CD4-positive, alpha-beta T cell treated with Interleukin-15 for 1 hour (primary cell): ENCODE results near the gene GPATCH1.
"Not testable (repeated sequence)": the region's sequence is repeated elsewhere in the genome, so short reads cannot be mapped to it uniquely, and the experiment has no call there.

Experiments
- DNase-seq: peaks from one replicate; pipeline ENCODE4 v3.0.0-alpha.2; 2020

The GPATCH1 gene

GRCh38 chr19:33124207-33125098 lies 43.5 kb downstream of the GPATCH1 start:
- DNase-seq: no peak

- DNase-seq: peak; percentile 50
These were observed 45.0 kb downstream of the GPATCH1 start for GRCh38 chr19:33125929-33126388.

- DNase-seq: not testable (repeated sequence)
These were observed 45.7 kb downstream of the GPATCH1 start for GRCh38 chr19:33126712-33127111.

- no peak for DNase-seq
These were observed 48.9 kb downstream of the GPATCH1 start for GRCh38 chr19:33129901-33130300.

GRCh38 chr19:33130433-33130832 lies 49.5 kb downstream of the GPATCH1 start:
- DNase-seq: no peak

- no peak for DNase-seq
These were observed 51.0 kb downstream of the GPATCH1 start, which contains the start of gene WDR88 for GRCh38 chr19:33132021-33132420. TSS of gene WDR88 (plus strand) at chr19:33132114. CDS start at chr19:33132170, 56 bp downstream.

- no peak for DNase-seq
These were observed 51.4 kb downstream of the GPATCH1 start for GRCh38 chr19:33132425-33132824.

GRCh38 chr19:33133438-33134031 lies 52.6 kb downstream of the GPATCH1 start:
- DNase-seq: no peak

GRCh38 chr19:33134571-33135041 lies 53.6 kb downstream of the GPATCH1 start:
- DNase-seq: peak; percentile 61

GRCh38 chr19:33139165-33139564 lies 58.2 kb downstream of the GPATCH1 start:
- DNase-seq: no peak

- peak; percentile 61 for DNase-seq
These were observed 63.0 kb downstream of the GPATCH1 start for GRCh38 chr19:33143897-33144405.

GRCh38 chr19:33146209-33146608 lies 65.2 kb downstream of the GPATCH1 start:
- DNase-seq: no peak

GRCh38 chr19:33147538-33147937 lies 66.6 kb downstream of the GPATCH1 start:
- no peak for DNase-seq

- DNase-seq: no peak
These were observed 70.0 kb downstream of the GPATCH1 start for GRCh38 chr19:33150852-33151518.

GRCh38 chr19:33152176-33152575 lies 71.2 kb downstream of the GPATCH1 start:
- DNase-seq: no peak

- not testable (repeated sequence) for DNase-seq
These were observed 71.6 kb downstream of the GPATCH1 start for GRCh38 chr19:33152625-33153024.

GRCh38 chr19:33154313-33154712 lies 73.3 kb downstream of the GPATCH1 start:
- not testable (repeated sequence) for DNase-seq

- DNase-seq: no peak
These were observed 75.4 kb downstream of the GPATCH1 start for GRCh38 chr19:33156334-33156733.

GRCh38 chr19:33157906-33158305 lies 76.9 kb downstream of the GPATCH1 start:
- DNase-seq: no peak

GRCh38 chr19:33158365-33158764 lies 77.4 kb downstream of the GPATCH1 start:
- no peak for DNase-seq

GRCh38 chr19:33159149-33159548 lies 78.2 kb downstream of the GPATCH1 start:
- no peak for DNase-seq

GRCh38 chr19:33159893-33160292 lies 78.9 kb downstream of the GPATCH1 start:
- DNase-seq: no peak

- DNase-seq: no peak
These were observed 80.2 kb downstream of the GPATCH1 start for GRCh38 chr19:33161201-33161600.
